Loucy (cell line): ENCODE results near the gene VSTM2B.

ENCODE experiments used
- CTCF ChIP-seq: fragments of 200-600 bp; sonication (generic); conservative IDR thresholded peaks from 2 replicates; pipeline ENCODE4 v1.5.1; 2014; ENCODE audit warnings: mild to moderate bottlenecking, antibody characterized with exemption, low read length
- EZH2phosphoT487 ChIP-seq: fragments of 200-600 bp; IDR thresholded peaks from 2 replicates; pipeline ENCODE4 v1.6.1; 2018; ENCODE audit warnings: antibody characterized with exemption, mild to moderate bottlenecking, moderate library complexity, borderline replicate concordance

GRCh38 chr19:29478578-29479565 is 46.9 kb upstream of the VSTM2B start:
- TF ChIP-seq CTCF, result no peak
- TF ChIP-seq EZH2phosphoT487, result no peak
